Neural cell (in vitro differentiated cells): ENCODE measurements around the gene MMP15. TPM values are rescaled to one million over a fixed set of nuclear protein-coding genes. Genes with fewer than 3 reads are reported as not detected.

Experiments used
- H2AFZ ChIP-seq: fragments of 200-600, 300-800 bp; sonication (generic), shearing (Covaris generic); 2 replicates; pipeline ENCODE4 v1.6.0; 2014; ENCODE audit warnings: low read depth, mild to moderate bottlenecking, antibody characterized with exemption, low read length, moderate library complexity
- H3F3A ChIP-seq: fragments of 200-600 bp; shearing (Covaris generic); 2 replicates; pipeline ENCODE4 v1.6.1; 2016; ENCODE audit warnings: mild to moderate bottlenecking, moderate library complexity, mixed read lengths, antibody characterized with exemption, low read length; ENCODE audit not compliant: insufficient read depth, poor library complexity, severe bottlenecking
- H3K27ac ChIP-seq: fragments of 200-600, 300-800 bp; sonication (generic), shearing (Covaris generic); 2 replicates; pipeline ENCODE4 v1.5.1; 2014; ENCODE audit warnings: mild to moderate bottlenecking, low read length, moderate library complexity
- H3K27me3 ChIP-seq: fragments of 300-800, 200-600 bp; sonication (generic), shearing (Covaris generic); 2 replicates; pipeline ENCODE4 v1.6.0; 2014; ENCODE audit warnings: mild to moderate bottlenecking, low read depth, low read length, moderate library complexity; ENCODE audit not compliant: insufficient read depth
- H3K36me3 ChIP-seq: fragments of 300-800, 200-600 bp; sonication (generic), shearing (Covaris generic); 2 replicates; pipeline ENCODE4 v1.5.1; 2014; ENCODE audit warnings: mild to moderate bottlenecking, antibody characterized with exemption, low read length, moderate library complexity; ENCODE audit not compliant: insufficient read depth
- H3K4me2 ChIP-seq: fragments of 300-800, 200-600 bp; sonication (generic), shearing (Covaris generic); 2 replicates; pipeline ENCODE4 v1.6.0; 2014; ENCODE audit warnings: mild to moderate bottlenecking, low read length
- H3K4me3 ChIP-seq: fragments of 300-800, 200-600 bp; sonication (generic), shearing (Covaris generic); 2 replicates; pipeline ENCODE4 v1.5.1; 2014; ENCODE audit warnings: mild to moderate bottlenecking, low read length, moderate library complexity
- H3K79me2 ChIP-seq: fragments of 200-600 bp; shearing (Covaris generic); replicated peaks from 2 replicates; pipeline ENCODE4 v1.6.0; 2014; ENCODE audit warnings: mild to moderate bottlenecking, low read length, moderate library complexity; ENCODE audit not compliant: insufficient read depth
- H3K9ac ChIP-seq: fragments of 300-800, 200-600 bp; sonication (generic), shearing (Covaris generic); 2 replicates; pipeline ENCODE4 v1.6.1; 2016; ENCODE audit warnings: mild to moderate bottlenecking, low read length, mixed read lengths
- H3K9me2 ChIP-seq: fragments of 200-600 bp; shearing (Covaris generic); 2 replicates; pipeline ENCODE4 v1.6.1; 2016; ENCODE audit warnings: mild to moderate bottlenecking, low read length, mixed read lengths; ENCODE audit not compliant: insufficient read depth
- H3K9me3 ChIP-seq: fragments of 200-600, 300-800 bp; sonication (generic), shearing (Covaris generic); 2 replicates; pipeline ENCODE4 v1.6.1; 2016; ENCODE audit warnings: mild to moderate bottlenecking, mixed run types, low read length, moderate library complexity, mixed read lengths
- H4K20me1 ChIP-seq: fragments of 200-600 bp; shearing (Covaris generic); 2 replicates; pipeline ENCODE4 v1.6.1; 2016; ENCODE audit warnings: mild to moderate bottlenecking, mixed run types; ENCODE audit not compliant: insufficient read depth
- EP300 ChIP-seq: fragments of 450-650 bp; conservative IDR thresholded peaks from 2 replicates; pipeline ENCODE4 v1.6.1; 2014; ENCODE audit warnings: antibody characterized with exemption, mild to moderate bottlenecking, moderate library complexity; ENCODE audit not compliant: poor library complexity, severe bottlenecking
- EZH2 ChIP-seq: fragments of 200-600, 300-800 bp; shearing (Covaris generic), sonication (generic); IDR thresholded peaks from 2 replicates; pipeline ENCODE4 v1.6.1; 2014; ENCODE audit warnings: antibody characterized with exemption, low read length, borderline replicate concordance, mild to moderate bottlenecking; ENCODE audit not compliant: insufficient read depth, poor library complexity, severe bottlenecking
- MXI1 ChIP-seq: fragments of 450-650 bp; conservative IDR thresholded peaks from 2 replicates; pipeline ENCODE4 v1.6.1; 2014; ENCODE audit warnings: antibody characterized with exemption, mild to moderate bottlenecking; ENCODE audit not compliant: poor library complexity, severe bottlenecking
- POLR2AphosphoS5 ChIP-seq: IDR thresholded peaks from 2 replicates; pipeline ENCODE4 v1.6.1; 2012
- RAD21 ChIP-seq: fragments of 450-650 bp; conservative IDR thresholded peaks from 2 replicates; pipeline ENCODE4 v1.6.1; 2014; ENCODE audit warnings: antibody characterized with exemption, mild to moderate bottlenecking, moderate library complexity
- SMC3 ChIP-seq: fragments of 450-650 bp; conservative IDR thresholded peaks from 2 replicates; pipeline ENCODE4 v1.6.1; 2014; ENCODE audit warnings: antibody characterized with exemption, mild to moderate bottlenecking, moderate library complexity; ENCODE audit not compliant: poor library complexity
- TAF1 ChIP-seq: IDR thresholded peaks from 2 replicates; pipeline ENCODE4 v1.6.1; 2012; ENCODE audit warnings: low read depth
- polyA plus RNA-seq: library from polyadenylated mRNA; depleted of rRNA; stranded (reverse); fragments of >200 nt; gene quantifications from 2 replicates; pipeline ENCODE4 v1.2.3, GENCODE V29; 2014
- TF ChIP-seq, protein P1 (sequence below): fragments of 450-650 bp; IDR thresholded peaks from 2 replicates; pipeline ENCODE4 v1.5.1; 2014; ENCODE audit warnings: antibody characterized with exemption, mild to moderate bottlenecking, moderate library complexity; ENCODE audit not compliant: poor library complexity, severe bottlenecking
- TF ChIP-seq, protein P2 (sequence below): IDR thresholded peaks from 2 replicates; pipeline ENCODE4 v1.6.1; 2012; ENCODE audit warnings: borderline replicate concordance

The MMP15 gene
- polyA plus RNA-seq, 1 donor from 2014 or later = 18.5 TPM

DNA sequence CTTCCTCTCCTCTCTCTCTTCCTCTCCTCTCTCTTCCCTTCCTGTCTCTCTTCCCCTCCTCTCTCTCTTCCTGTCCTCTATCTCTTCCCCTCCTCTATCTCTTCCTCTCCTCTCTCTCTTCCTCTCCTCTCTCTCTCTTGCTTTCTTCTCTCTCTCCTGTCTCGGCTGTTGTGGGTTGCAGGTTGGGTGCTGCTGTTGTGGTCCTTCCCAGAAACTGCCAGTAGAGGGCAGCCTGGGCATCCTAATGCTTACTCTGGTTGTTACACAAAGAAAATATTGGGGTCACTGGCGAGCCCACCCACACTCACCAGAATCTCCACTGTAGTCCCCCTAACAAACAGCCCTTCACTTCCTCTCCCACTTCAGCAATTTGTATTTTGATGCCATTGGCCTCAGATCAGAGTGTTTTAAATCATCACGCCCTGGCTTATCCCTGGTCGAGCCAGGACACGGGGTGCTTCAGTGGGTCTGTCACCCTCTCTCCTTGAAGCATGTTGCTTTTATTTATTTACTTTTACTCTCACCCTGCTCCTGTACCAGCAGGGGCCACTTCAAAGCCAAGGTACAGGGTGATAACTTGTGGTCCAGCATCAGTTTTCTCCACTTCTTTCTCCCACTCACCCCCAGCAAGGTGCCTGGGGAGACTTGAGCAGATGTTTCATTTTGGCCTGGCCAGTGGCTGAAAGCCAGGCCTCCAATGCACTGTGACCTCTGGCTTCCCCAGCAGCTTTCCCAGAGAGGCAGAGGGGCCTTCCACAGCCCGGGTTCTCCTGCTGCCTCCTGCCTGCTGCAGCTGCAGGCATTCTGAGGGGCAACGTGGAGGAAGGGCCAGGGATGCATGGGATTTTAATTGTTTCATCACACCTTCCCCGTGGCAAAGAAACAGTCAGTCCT lies 4.7 kb upstream of the MMP15 start:
- H3K27me3 ChIP-seq = no peaks in the 10 kb centered on the region

DNA sequence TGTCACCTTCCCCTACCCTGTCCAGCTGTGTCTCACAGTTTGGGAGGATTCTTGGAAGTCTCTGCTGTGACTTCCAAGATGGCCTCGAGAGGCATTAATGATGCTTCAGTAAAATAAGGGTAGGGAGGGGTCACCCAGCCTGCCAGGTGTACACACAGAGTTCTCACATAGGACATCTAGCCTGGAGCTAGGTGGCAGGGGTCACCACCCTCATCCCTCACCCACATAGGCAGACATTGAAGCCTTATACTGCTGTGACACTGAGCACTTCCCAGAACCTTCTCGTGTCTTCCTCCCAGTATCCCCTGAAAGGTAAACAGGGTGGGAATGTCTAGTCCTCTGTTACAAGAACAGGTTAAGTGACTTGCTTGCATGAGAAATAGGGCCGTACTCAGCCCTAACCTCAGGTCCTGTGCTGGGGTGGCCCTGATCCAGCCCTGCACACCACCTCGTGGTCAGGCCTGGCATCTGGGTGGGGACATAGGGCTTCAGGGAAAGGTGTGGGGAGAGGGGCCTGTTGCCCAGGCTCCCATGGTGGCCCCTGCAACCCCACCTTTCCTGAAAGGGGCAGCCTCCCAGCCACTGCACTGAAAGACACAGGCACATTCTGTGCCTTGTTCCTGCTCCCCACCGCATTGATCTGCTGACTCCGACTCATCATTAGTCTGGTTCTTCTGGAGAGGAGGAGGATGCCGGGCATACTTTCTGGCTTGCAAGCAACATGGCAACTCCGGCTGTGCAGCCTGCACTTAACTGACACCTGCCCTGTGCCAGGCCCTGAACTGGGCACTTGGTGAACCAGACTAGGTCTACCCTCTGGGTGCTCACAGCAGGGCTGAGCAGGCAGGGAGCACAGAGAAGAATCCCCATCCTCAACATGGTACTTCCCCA lies 3.6 kb upstream of the MMP15 start:
- Histone ChIP-seq H3K27ac (no peak overlapping the region), H3K4me3 (no peak overlapping the region), H3K79me2 (peaks cover 3% of the 10 kb centered on the region), H2AFZ (no peak overlapping the region), H3K36me3 (no peaks in the 10 kb centered on the region), H3K27me3 (no peaks in the 10 kb centered on the region), H3K9me3 (no peaks in the 10 kb centered on the region), H3K9ac (no peak overlapping the region), H3K4me2 (no peak overlapping the region), H3F3A (no peaks in the 10 kb centered on the region), H3K9me2 (no peaks in the 10 kb centered on the region), H4K20me1 (peaks cover 2% of the 10 kb centered on the region)
- TF ChIP-seq RAD21 (no peak), MXI1 (no peak), EZH2 (no peak), TAF1 (no peak), SMC3 (no peak), EP300 (no peak), POLR2AphosphoS5 (no peak)
- TF ChIP-seq, protein P1, sequence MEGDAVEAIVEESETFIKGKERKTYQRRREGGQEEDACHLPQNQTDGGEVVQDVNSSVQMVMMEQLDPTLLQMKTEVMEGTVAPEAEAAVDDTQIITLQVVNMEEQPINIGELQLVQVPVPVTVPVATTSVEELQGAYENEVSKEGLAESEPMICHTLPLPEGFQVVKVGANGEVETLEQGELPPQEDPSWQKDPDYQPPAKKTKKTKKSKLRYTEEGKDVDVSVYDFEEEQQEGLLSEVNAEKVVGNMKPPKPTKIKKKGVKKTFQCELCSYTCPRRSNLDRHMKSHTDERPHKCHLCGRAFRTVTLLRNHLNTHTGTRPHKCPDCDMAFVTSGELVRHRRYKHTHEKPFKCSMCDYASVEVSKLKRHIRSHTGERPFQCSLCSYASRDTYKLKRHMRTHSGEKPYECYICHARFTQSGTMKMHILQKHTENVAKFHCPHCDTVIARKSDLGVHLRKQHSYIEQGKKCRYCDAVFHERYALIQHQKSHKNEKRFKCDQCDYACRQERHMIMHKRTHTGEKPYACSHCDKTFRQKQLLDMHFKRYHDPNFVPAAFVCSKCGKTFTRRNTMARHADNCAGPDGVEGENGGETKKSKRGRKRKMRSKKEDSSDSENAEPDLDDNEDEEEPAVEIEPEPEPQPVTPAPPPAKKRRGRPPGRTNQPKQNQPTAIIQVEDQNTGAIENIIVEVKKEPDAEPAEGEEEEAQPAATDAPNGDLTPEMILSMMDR = no peak

More for the DNA sequence above, 4.7 kb upstream of the MMP15 start:
- no peaks in the 10 kb centered on the region for H4K20me1 ChIP-seq
- no peaks in the 10 kb centered on the region for H3K36me3 ChIP-seq
- H3K9me2 ChIP-seq = no peaks in the 10 kb centered on the region
- no peaks in the 10 kb centered on the region for H3F3A ChIP-seq
- peaks cover 3% of the 10 kb centered on the region for H3K79me2 ChIP-seq
- no peaks in the 10 kb centered on the region for H3K9me3 ChIP-seq
- H3K4me3 ChIP-seq = no peak overlapping the region
- peak overlapping the region; percentile 32 for H3K9ac ChIP-seq
- TF ChIP-seq RAD21 (peak; percentile 93), SMC3 (peak; percentile 93), EZH2 (no peak), TAF1 (no peak), EP300 (no peak), POLR2AphosphoS5 (no peak), MXI1 (no peak)
- TF ChIP-seq, protein P2, sequence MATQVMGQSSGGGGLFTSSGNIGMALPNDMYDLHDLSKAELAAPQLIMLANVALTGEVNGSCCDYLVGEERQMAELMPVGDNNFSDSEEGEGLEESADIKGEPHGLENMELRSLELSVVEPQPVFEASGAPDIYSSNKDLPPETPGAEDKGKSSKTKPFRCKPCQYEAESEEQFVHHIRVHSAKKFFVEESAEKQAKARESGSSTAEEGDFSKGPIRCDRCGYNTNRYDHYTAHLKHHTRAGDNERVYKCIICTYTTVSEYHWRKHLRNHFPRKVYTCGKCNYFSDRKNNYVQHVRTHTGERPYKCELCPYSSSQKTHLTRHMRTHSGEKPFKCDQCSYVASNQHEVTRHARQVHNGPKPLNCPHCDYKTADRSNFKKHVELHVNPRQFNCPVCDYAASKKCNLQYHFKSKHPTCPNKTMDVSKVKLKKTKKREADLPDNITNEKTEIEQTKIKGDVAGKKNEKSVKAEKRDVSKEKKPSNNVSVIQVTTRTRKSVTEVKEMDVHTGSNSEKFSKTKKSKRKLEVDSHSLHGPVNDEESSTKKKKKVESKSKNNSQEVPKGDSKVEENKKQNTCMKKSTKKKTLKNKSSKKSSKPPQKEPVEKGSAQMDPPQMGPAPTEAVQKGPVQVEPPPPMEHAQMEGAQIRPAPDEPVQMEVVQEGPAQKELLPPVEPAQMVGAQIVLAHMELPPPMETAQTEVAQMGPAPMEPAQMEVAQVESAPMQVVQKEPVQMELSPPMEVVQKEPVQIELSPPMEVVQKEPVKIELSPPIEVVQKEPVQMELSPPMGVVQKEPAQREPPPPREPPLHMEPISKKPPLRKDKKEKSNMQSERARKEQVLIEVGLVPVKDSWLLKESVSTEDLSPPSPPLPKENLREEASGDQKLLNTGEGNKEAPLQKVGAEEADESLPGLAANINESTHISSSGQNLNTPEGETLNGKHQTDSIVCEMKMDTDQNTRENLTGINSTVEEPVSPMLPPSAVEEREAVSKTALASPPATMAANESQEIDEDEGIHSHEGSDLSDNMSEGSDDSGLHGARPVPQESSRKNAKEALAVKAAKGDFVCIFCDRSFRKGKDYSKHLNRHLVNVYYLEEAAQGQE = no peak
- TF ChIP-seq, protein P1 = peak; percentile 97
- H3K4me2 ChIP-seq = no peak overlapping the region
- H2AFZ ChIP-seq = no peak overlapping the region
- H3K27ac ChIP-seq = no peak overlapping the region
